ENCODE results near the gene CDC20. TPM values are rescaled to one million over a fixed set of nuclear protein-coding genes. Genes with fewer than 3 reads are reported as not detected.

The CDC20 gene
- total RNA-seq, 1 experiment from 2014 or later = 349 TPM

- H3K9me2 ChIP-seq (replicated peaks; ENCODE audit: low read length) = no peaks in the 10 kb centered on the region
- no peaks in the 10 kb centered on the region for H3K4me1 ChIP-seq (ENCODE audit: insufficient read depth, low read length)
- H3K4me3 ChIP-seq (ENCODE audit: low read length) = no peak overlapping the region
- DNase-seq (no peak), ATAC-seq (no peak)
- no peaks in the 10 kb centered on the region for H3F3A ChIP-seq (ENCODE audit: low read length, unreplicated experiment)
- no peak for TF ChIP-seq CTCF (conservative IDR thresholded peaks at IDR 0.05; ENCODE audit: low read depth, low read length)
- no peak for TF ChIP-seq EZH2 (IDR thresholded peaks at IDR 0.05; ENCODE audit: low read length, unreplicated experiment)
- no peak for TF ChIP-seq EZH2phosphoT487 (IDR thresholded peaks at IDR 0.05; ENCODE audit: borderline replicate concordance, low read length)
- no peaks in the 10 kb centered on the region for H3K36me3 ChIP-seq (ENCODE audit: low read depth, low read length)
- no peak overlapping the region for H3K27ac ChIP-seq (ENCODE audit: low read length)
- H2AFZ ChIP-seq (ENCODE audit: low read length) = no peak overlapping the region
- no peaks in the 10 kb centered on the region for H3K9me3 ChIP-seq (ENCODE audit: low read length)
- intact Hi-C loops (cut with micrococcal nuclease) = no loop called here
- no peaks in the 10 kb centered on the region for H3K79me2 ChIP-seq (ENCODE audit: low read length)
- H4K20me1 ChIP-seq (ENCODE audit: low read length) = no peaks in the 10 kb centered on the region
- no TSS peak for BruUV-seq (replicated peaks)
- no peak overlapping the region for H3K4me2 ChIP-seq (ENCODE audit: low read length)
- H3K9ac ChIP-seq (ENCODE audit: low read length) = no peak overlapping the region
- no peaks in the 10 kb centered on the region for H3K27me3 ChIP-seq (ENCODE audit: low read length)
- CTCF ChIA-PET = no interaction called here
- POLR2A ChIA-PET (ENCODE audit: unreplicated experiment) = no interaction called here
These were observed 45.0 kb upstream of the CDC20 start for GRCh38 chr1:43313771-43314170.

- no peak overlapping the region for H2AFZ ChIP-seq (ENCODE audit: low read length)
- ChIA-PET CTCF (no interaction called here), POLR2A (ENCODE audit: unreplicated experiment) (no interaction called here)
- intact Hi-C loops (cut with micrococcal nuclease) = no loop called here
- H3K4me2 ChIP-seq (ENCODE audit: low read length) = no peak overlapping the region
- H3K9me2 ChIP-seq (replicated peaks; ENCODE audit: low read length) = no peaks in the 10 kb centered on the region
- H3K36me3 ChIP-seq (ENCODE audit: low read depth, low read length) = no peaks in the 10 kb centered on the region
- no peak for ATAC-seq
- H3F3A ChIP-seq (ENCODE audit: low read length, unreplicated experiment) = no peaks in the 10 kb centered on the region
- BruUV-seq (replicated peaks) = no TSS peak
- no peaks in the 10 kb centered on the region for H4K20me1 ChIP-seq (ENCODE audit: low read length)
- H3K27me3 ChIP-seq (ENCODE audit: low read length) = no peaks in the 10 kb centered on the region
- no peaks in the 10 kb centered on the region for H3K79me2 ChIP-seq (ENCODE audit: low read length)
- TF ChIP-seq CTCF (conservative IDR thresholded peaks at IDR 0.05; ENCODE audit: low read depth, low read length) (no peak), EZH2phosphoT487 (IDR thresholded peaks at IDR 0.05; ENCODE audit: borderline replicate concordance, low read length) (no peak), EZH2 (IDR thresholded peaks at IDR 0.05; ENCODE audit: low read length, unreplicated experiment) (no peak)
- no peaks in the 10 kb centered on the region for H3K9me3 ChIP-seq (ENCODE audit: low read length)
- DNase-seq = no peak
- H3K4me1 ChIP-seq (ENCODE audit: insufficient read depth, low read length) = no peaks in the 10 kb centered on the region
- no peak overlapping the region for H3K9ac ChIP-seq (ENCODE audit: low read length)
- H3K4me3 ChIP-seq (ENCODE audit: low read length) = no peak overlapping the region
- no peak overlapping the region for H3K27ac ChIP-seq (ENCODE audit: low read length)
These were observed 44.5 kb upstream of the CDC20 start for GRCh38 chr1:43314233-43314632.

GRCh38 chr1:43315481-43315880, 43.3 kb upstream of the CDC20 start:
- Histone ChIP-seq H2AFZ (ENCODE audit: low read length) (no peak overlapping the region), H3K9me2 (replicated peaks; ENCODE audit: low read length) (no peaks in the 10 kb centered on the region), H4K20me1 (ENCODE audit: low read length) (no peaks in the 10 kb centered on the region), H3K36me3 (ENCODE audit: low read depth, low read length) (no peaks in the 10 kb centered on the region), H3K9me3 (ENCODE audit: low read length) (no peaks in the 10 kb centered on the region), H3K4me2 (ENCODE audit: low read length) (no peak overlapping the region), H3K27ac (ENCODE audit: low read length) (no peak overlapping the region), H3K27me3 (ENCODE audit: low read length) (no peaks in the 10 kb centered on the region), H3K4me3 (ENCODE audit: low read length) (no peak overlapping the region), H3K79me2 (ENCODE audit: low read length) (no peaks in the 10 kb centered on the region), H3F3A (ENCODE audit: low read length, unreplicated experiment) (no peaks in the 10 kb centered on the region), H3K4me1 (ENCODE audit: insufficient read depth, low read length) (no peaks in the 10 kb centered on the region), H3K9ac (ENCODE audit: low read length) (no peak overlapping the region)
- DNase-seq (no peak), ATAC-seq (no peak)
- intact Hi-C loops (cut with micrococcal nuclease) = no loop called here
- TF ChIP-seq CTCF (conservative IDR thresholded peaks at IDR 0.05; ENCODE audit: low read depth, low read length) (no peak), EZH2 (IDR thresholded peaks at IDR 0.05; ENCODE audit: low read length, unreplicated experiment) (no peak), EZH2phosphoT487 (IDR thresholded peaks at IDR 0.05; ENCODE audit: borderline replicate concordance, low read length) (no peak)
- CTCF ChIA-PET = no interaction called here
- POLR2A ChIA-PET (ENCODE audit: unreplicated experiment) = no interaction called here
- BruUV-seq (replicated peaks) = no TSS peak
